Colonic mucosa (tissue), 4 donors: Measurements from ENCODE around the gene CDH4. TPM values are rescaled to one million over a fixed set of nuclear protein-coding genes. Genes with fewer than 3 reads are reported as not detected.

ENCODE experiments used
- DNase-seq: peaks from one replicate; pipeline ENCODE4 v3.0.0-alpha.2; 2020
- H3K27ac ChIP-seq: fragments of 200-600 bp; one replicate; pipeline ENCODE4 v1.8.0; 2021
- H3K27me3 ChIP-seq: fragments of 200-600 bp; one replicate; pipeline ENCODE4 v1.8.0; 2021
- H3K36me3 ChIP-seq: fragments of 200-600 bp; one replicate; pipeline ENCODE4 v1.8.0; 2021
- H3K4me1 ChIP-seq: fragments of 200-600 bp; one replicate; pipeline ENCODE4 v1.8.0; 2021; ENCODE audit warnings: mild to moderate bottlenecking
- H3K4me3 ChIP-seq: fragments of 200-600 bp; one replicate; pipeline ENCODE4 v1.8.0; 2021
- H3K9ac ChIP-seq, 2 donors: one replicate each; pipeline ENCODE4 v1.7.0; 2013; ENCODE audit warnings: control low read depth in 2 of 2, low read depth in 2 of 2, low read length in 2 of 2
- H3K9me3 ChIP-seq: fragments of 200-600 bp; one replicate; pipeline ENCODE4 v1.8.0; 2021
- intact Hi-C: fragments of 100-400 bp; cut with DNase I; formaldehyde crosslinking; loops from one replicate; pipeline ENCODE4 v1.14.1; 2022
- total RNA-seq, 2 donors: library from RNA; stranded (reverse); fragmentation: NEBNext Ultra II Directional in 1 of 2; extraction: Animal tissue kit (Norgen Biotek cat#: 25700) in 1 of 2; gene quantifications; one replicate each; pipeline ENCODE4 v1.2.1, GENCODE V29; 2021
- TF ChIP-seq, protein P1 (sequence below): fragments of 200-600 bp; IDR thresholded peaks from one replicate; pipeline ENCODE4 v1.8.0; 2022; ENCODE audit warnings: antibody characterized with exemption, mild to moderate bottlenecking
- donor health status: healthy.
- donor health status: DM: no; HTN: no; CAD: no.
- donor health status: DM: no; HTN: no; CAD: no.

Gene CDH4
- total RNA-seq, 2 donors from 2014 or later = 0.08 TPM; not detected in 1

DNA sequence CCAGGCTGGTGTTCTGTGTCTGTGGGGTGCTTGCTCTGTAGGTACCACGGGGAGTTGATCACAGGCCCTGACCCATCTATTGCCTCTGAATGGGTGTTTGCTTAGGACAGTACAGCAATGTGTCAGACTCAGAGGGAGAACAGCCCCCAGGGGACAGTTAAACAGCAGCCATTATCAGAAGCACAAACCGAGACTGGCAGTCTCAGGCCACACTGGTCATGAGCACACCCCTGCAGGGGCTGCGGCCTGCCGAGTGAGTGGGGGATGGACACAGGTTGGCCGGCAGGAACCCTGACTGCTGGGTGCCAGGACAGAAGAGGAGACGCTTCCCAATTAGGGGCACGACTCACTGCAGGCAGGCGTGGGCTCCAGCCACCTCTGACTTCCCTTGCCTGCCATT, 395.6 kb downstream of the CDH4 start:
- no peaks in the 10 kb centered on the region for H3K9me3 ChIP-seq
- no peaks in the 10 kb centered on the region for H3K27me3 ChIP-seq
- H3K27ac ChIP-seq = no peak overlapping the region
- no peaks in the 10 kb centered on the region for H3K4me1 ChIP-seq
- TF ChIP-seq, protein P1, sequence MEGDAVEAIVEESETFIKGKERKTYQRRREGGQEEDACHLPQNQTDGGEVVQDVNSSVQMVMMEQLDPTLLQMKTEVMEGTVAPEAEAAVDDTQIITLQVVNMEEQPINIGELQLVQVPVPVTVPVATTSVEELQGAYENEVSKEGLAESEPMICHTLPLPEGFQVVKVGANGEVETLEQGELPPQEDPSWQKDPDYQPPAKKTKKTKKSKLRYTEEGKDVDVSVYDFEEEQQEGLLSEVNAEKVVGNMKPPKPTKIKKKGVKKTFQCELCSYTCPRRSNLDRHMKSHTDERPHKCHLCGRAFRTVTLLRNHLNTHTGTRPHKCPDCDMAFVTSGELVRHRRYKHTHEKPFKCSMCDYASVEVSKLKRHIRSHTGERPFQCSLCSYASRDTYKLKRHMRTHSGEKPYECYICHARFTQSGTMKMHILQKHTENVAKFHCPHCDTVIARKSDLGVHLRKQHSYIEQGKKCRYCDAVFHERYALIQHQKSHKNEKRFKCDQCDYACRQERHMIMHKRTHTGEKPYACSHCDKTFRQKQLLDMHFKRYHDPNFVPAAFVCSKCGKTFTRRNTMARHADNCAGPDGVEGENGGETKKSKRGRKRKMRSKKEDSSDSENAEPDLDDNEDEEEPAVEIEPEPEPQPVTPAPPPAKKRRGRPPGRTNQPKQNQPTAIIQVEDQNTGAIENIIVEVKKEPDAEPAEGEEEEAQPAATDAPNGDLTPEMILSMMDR = no peak
- no peak for DNase-seq
- H3K36me3 ChIP-seq = no peaks in the 10 kb centered on the region
- intact Hi-C loops = no loop called here
- no peak overlapping the region for H3K4me3 ChIP-seq
- H3K9ac ChIP-seq = no peak overlapping the region

DNA sequence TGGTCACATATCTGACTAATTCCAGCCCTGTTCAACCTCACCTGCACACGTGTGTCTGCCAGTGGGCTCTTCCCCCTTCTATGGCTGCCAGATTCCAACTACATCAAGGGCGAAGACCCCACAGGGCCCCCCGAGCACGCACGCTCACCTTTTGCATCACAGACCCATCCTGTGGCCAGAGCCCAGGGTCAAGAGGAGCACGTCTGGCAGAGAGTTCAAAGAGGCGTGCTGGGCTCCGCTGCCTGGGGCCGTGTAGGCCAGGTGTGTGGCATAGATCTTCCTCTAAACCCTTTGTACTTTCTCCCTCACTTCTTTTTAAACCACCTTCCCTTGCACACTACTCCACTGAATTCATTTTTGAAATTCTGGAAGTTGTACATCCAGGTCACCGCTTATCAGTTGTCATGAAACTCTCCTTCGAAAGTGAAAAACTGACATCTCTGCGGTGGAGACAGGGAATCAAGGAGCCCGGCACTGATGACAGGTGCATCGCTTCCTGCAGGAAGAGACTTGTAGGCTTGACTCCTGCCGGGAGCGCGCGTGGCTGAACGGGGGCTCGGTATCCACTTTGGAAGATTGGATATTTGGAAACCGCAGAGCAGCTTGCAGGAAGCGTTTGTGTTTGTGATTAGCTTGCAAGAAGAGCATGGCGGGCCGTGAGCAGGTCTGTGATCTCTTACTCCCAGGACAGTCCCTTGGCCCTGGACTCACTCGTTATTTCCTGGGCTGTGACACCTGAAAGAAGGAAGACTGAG, 397.2 kb downstream of the CDH4 start:
- DNase-seq = no peak
- no peak overlapping the region for H3K9ac ChIP-seq
- H3K27ac ChIP-seq = no peak overlapping the region
- intact Hi-C loops = no loop called here
- H3K27me3 ChIP-seq = no peaks in the 10 kb centered on the region
- H3K36me3 ChIP-seq = no peaks in the 10 kb centered on the region
- H3K4me1 ChIP-seq = no peaks in the 10 kb centered on the region
- no peaks in the 10 kb centered on the region for H3K9me3 ChIP-seq
- H3K4me3 ChIP-seq = no peak overlapping the region
- TF ChIP-seq, protein P1 = no peak

- H3K27ac ChIP-seq = no peak overlapping the region
- TF ChIP-seq, protein P1 = no peak
- H3K4me3 ChIP-seq = no peak overlapping the region
- DNase-seq = no peak
- no peaks in the 10 kb centered on the region for H3K36me3 ChIP-seq
- H3K27me3 ChIP-seq = no peaks in the 10 kb centered on the region
- no peaks in the 10 kb centered on the region for H3K4me1 ChIP-seq
- intact Hi-C loops = no loop called here
- no peaks in the 10 kb centered on the region for H3K9me3 ChIP-seq
- no peak overlapping the region for H3K9ac ChIP-seq
These were observed 397.8 kb downstream of the CDH4 start for GRCh38 chr20:61649860-61650162.

- no peaks in the 10 kb centered on the region for H3K27me3 ChIP-seq
- H3K9me3 ChIP-seq = no peaks in the 10 kb centered on the region
- TF ChIP-seq, protein P1 = no peak
- H3K36me3 ChIP-seq = no peaks in the 10 kb centered on the region
- DNase-seq = no peak
- H3K4me3 ChIP-seq = no peak overlapping the region
- no peak overlapping the region for H3K27ac ChIP-seq
- intact Hi-C loops = no loop called here
- H3K4me1 ChIP-seq = no peaks in the 10 kb centered on the region
- no peak overlapping the region for H3K9ac ChIP-seq
These were observed 399.1 kb downstream of the CDH4 start for GRCh38 chr20:61650912-61651733.

DNA sequence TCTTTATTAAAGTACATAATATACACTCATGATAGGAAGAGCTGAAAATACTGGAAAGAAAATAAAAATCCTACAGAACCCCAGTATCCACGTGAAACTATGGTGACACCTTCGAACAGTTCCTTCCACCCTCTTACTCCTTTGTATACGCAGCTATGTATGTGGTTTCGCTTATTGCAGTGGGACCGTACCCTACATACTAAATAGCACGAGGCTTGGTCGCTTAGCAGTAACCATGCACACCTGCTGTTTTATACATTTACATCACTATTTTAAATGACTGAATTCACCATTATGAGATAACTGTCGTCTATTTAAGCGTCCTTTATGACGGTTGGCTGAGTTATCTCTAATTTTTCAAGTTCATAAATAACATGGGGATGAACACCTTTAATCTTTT, 400.1 kb downstream of the CDH4 start:
- Histone ChIP-seq H3K27me3 (no peaks in the 10 kb centered on the region), H3K27ac (no peak overlapping the region), H3K4me3 (no peak overlapping the region), H3K36me3 (no peaks in the 10 kb centered on the region), H3K9me3 (no peaks in the 10 kb centered on the region), H3K4me1 (no peaks in the 10 kb centered on the region), H3K9ac (no peak overlapping the region)
- intact Hi-C loops = no loop called here
- DNase-seq = no peak
- TF ChIP-seq, protein P1 = no peak
